Hepatocyte (in vitro differentiated cells): ENCODE data around the gene MDFIC2.

Source experiments
- CTCF ChIP-seq: fragments of 200-600 bp; sonication (generic); IDR thresholded peaks from 2 replicates; pipeline ENCODE4 v1.5.1; 2016; ENCODE audit warnings: antibody characterized with exemption, mild to moderate bottlenecking; ENCODE audit not compliant: poor library complexity
- EZH2 ChIP-seq: fragments of 200-600 bp; sonication (generic); IDR thresholded peaks from 2 replicates; pipeline ENCODE4 v1.6.1; 2016; ENCODE audit warnings: antibody characterized with exemption, mild to moderate bottlenecking, borderline replicate concordance

- no peak for TF ChIP-seq CTCF
- no peak for TF ChIP-seq EZH2
These were observed 81.2 kb downstream of the MDFIC2 start for GRCh38 chr3:70231266-70231701.
